Smooth muscle cell (in vitro differentiated cells): ENCODE measurements around the gene TMEM9. TPM values are rescaled to one million over a fixed set of nuclear protein-coding genes. Genes with fewer than 3 reads are reported as not detected.

Source experiments
- DNase-seq: peaks from one replicate; lab custom pipeline; 2025; ENCODE audit not compliant: unreplicated experiment; lab: John Stamatoyannopoulos, UW
- H2AFZ ChIP-seq: fragments of 200-600 bp; sonication (generic); 2 replicates; pipeline ENCODE4 v1.6.0; 2016; ENCODE audit warnings: antibody characterized with exemption, low read depth, mild to moderate bottlenecking
- H3F3A ChIP-seq: fragments of 200-600 bp; sonication (generic); 2 replicates; pipeline ENCODE4 v1.6.0; 2017; ENCODE audit warnings: antibody characterized with exemption, low read depth
- H3K27ac ChIP-seq: fragments of 200-600 bp; sonication (generic); 2 replicates; pipeline ENCODE4 v1.5.1; 2016; ENCODE audit warnings: low read depth, mild to moderate bottlenecking
- H3K27me3 ChIP-seq: fragments of 200-600 bp; sonication (generic); 2 replicates; pipeline ENCODE4 v1.6.1; 2016; ENCODE audit warnings: low read depth, mild to moderate bottlenecking
- H3K36me3 ChIP-seq: fragments of 200-600 bp; sonication (generic); 2 replicates; pipeline ENCODE4 v1.5.1; 2016; ENCODE audit warnings: low read depth
- H3K4me1 ChIP-seq: fragments of 200-600 bp; sonication (generic); 2 replicates; pipeline ENCODE4 v1.5.1; 2016; ENCODE audit warnings: low read depth
- H3K4me2 ChIP-seq: fragments of 200-600 bp; sonication (generic); 2 replicates; pipeline ENCODE4 v1.6.0; 2016; ENCODE audit warnings: mild to moderate bottlenecking
- H3K4me3 ChIP-seq: fragments of 200-600 bp; sonication (generic); 2 replicates; pipeline ENCODE4 v1.5.1; 2016; ENCODE audit warnings: mild to moderate bottlenecking
- H3K79me2 ChIP-seq: fragments of 200-600 bp; sonication (generic); 2 replicates; pipeline ENCODE4 v1.6.0; 2016; ENCODE audit warnings: low read depth, mild to moderate bottlenecking
- H3K9ac ChIP-seq: fragments of 200-600 bp; sonication (generic); 2 replicates; pipeline ENCODE4 v1.6.0; 2016; ENCODE audit warnings: low read depth
- H3K9me3 ChIP-seq: fragments of 200-600 bp; sonication (generic); replicated peaks from 2 replicates; pipeline ENCODE4 v1.5.1; 2016; ENCODE audit warnings: low read depth
- H4K20me1 ChIP-seq: fragments of 200-600 bp; sonication (generic); 2 replicates; pipeline ENCODE4 v1.6.0; 2016; ENCODE audit warnings: low read depth
- CTCF ChIP-seq: fragments of 200-600 bp; sonication (generic); IDR thresholded peaks from 2 replicates; pipeline ENCODE4 v1.5.1; 2017; ENCODE audit warnings: borderline replicate concordance, mild to moderate bottlenecking, antibody characterized with exemption; ENCODE audit not compliant: insufficient read depth, poor library complexity, severe bottlenecking
- whole genome bisulfite sequencing: methylation state at CpG from one replicate; pipeline ENCODE4 v1.1.7; 2016; ENCODE audit warnings: low lambda C conversion rate; 5-methylcytosine and 5-hydroxymethylcytosine counted together
- polyA plus RNA-seq: library from polyadenylated mRNA; unstranded; fragments of >200 nt; fragmentation: Nextera tagmentation; extraction: Ambion mirVana; gene quantifications from 2 replicates; pipeline ENCODE4 v1.2.1, GENCODE V29; 2016
- total RNA-seq: library from RNA; depleted of rRNA; stranded (reverse); fragments of >200 nt; gene quantifications from 2 replicates; pipeline ENCODE4 v1.2.3, GENCODE V29; 2014

The TMEM9 gene
- total and polyA plus RNA-seq, 2 experiments from 2014 or later = 153 to 211 TPM

- peak overlapping the region; percentile 30 for H3K4me2 ChIP-seq
- no peaks in the 10 kb centered on the region for H3K9me3 ChIP-seq
- H3K27me3 ChIP-seq = no peaks in the 10 kb centered on the region
- no peaks in the 10 kb centered on the region for H3K79me2 ChIP-seq
- peaks cover 10% of the 10 kb centered on the region for H3F3A ChIP-seq
- no peak for DNase-seq
- TF ChIP-seq CTCF = no peak
- H4K20me1 ChIP-seq = peaks cover 40% of the 10 kb centered on the region
- peak overlapping the region; percentile 93 for H3K27ac ChIP-seq
- no peak overlapping the region for H3K4me3 ChIP-seq
- H2AFZ ChIP-seq = no peak overlapping the region
- no peak overlapping the region for H3K9ac ChIP-seq
- 96% methylated on average over 8 of the region's 8 CpGs for WGBS
- no peaks in the 10 kb centered on the region for H3K36me3 ChIP-seq
- H3K4me1 ChIP-seq = peaks cover 8% of the 10 kb centered on the region
Observed at GRCh38 chr1:201140941-201141260, 13.4 kb downstream of the TMEM9 start.

- H3F3A ChIP-seq = peaks cover 13% of the 10 kb centered on the region
Observed at GRCh38 chr1:201140235-201140940, 13.9 kb downstream of the TMEM9 start.

GRCh38 chr1:201139756-201140155 lies 14.5 kb downstream of the TMEM9 start:
- Histone ChIP-seq H3K9me3 (no peaks in the 10 kb centered on the region), H3K4me3 (no peak overlapping the region), H2AFZ (no peak overlapping the region), H3K4me1 (peaks cover 8% of the 10 kb centered on the region), H3K79me2 (no peaks in the 10 kb centered on the region), H3K4me2 (peak overlapping the region; percentile 30), H3K36me3 (no peaks in the 10 kb centered on the region), H4K20me1 (peaks cover 41% of the 10 kb centered on the region), H3F3A (peaks cover 16% of the 10 kb centered on the region), H3K27me3 (no peaks in the 10 kb centered on the region), H3K27ac (peak overlapping the region; percentile 93), H3K9ac (no peak overlapping the region)
- DNase-seq = no peak
- TF ChIP-seq CTCF = no peak
- 63% methylated on average over 9 of the region's 9 CpGs for WGBS

More at GRCh38 chr1:201140235-201140940, 13.9 kb downstream of the TMEM9 start:
- Histone ChIP-seq H2AFZ (no peak overlapping the region), H3K27me3 (no peaks in the 10 kb centered on the region), H3K4me2 (peak overlapping the region; percentile 30), H3K9ac (peak overlapping the region; percentile 6), H3K79me2 (no peaks in the 10 kb centered on the region), H3K4me1 (peaks cover 8% of the 10 kb centered on the region), H3K36me3 (no peaks in the 10 kb centered on the region), H3K4me3 (no peak overlapping the region), H4K20me1 (peaks cover 41% of the 10 kb centered on the region), H3K9me3 (no peaks in the 10 kb centered on the region), H3K27ac (peak overlapping the region; percentile 93)
- no peak for DNase-seq
- WGBS = 48% methylated on average over 10 of the region's 10 CpGs
- TF ChIP-seq CTCF = no peak

- Histone ChIP-seq H3K27ac (peak overlapping the region; percentile 93), H3K9me3 (no peaks in the 10 kb centered on the region), H3K79me2 (no peaks in the 10 kb centered on the region), H3F3A (peaks cover 19% of the 10 kb centered on the region), H3K9ac (no peak overlapping the region), H3K4me3 (no peak overlapping the region), H3K27me3 (no peaks in the 10 kb centered on the region), H3K36me3 (no peaks in the 10 kb centered on the region), H4K20me1 (peaks cover 41% of the 10 kb centered on the region), H2AFZ (no peak overlapping the region), H3K4me2 (peak overlapping the region; percentile 30), H3K4me1 (peaks cover 8% of the 10 kb centered on the region)
- no peak for TF ChIP-seq CTCF
- WGBS = 100% methylated on average over 5 of the region's 5 CpGs
- DNase-seq = no peak
Observed at GRCh38 chr1:201139306-201139705, 15.0 kb downstream of the TMEM9 start.
